Thoracic aorta (tissue), 2 donors: ENCODE measurements around the gene MYO15B. TPM values are rescaled to one million over a fixed set of nuclear protein-coding genes. Genes with fewer than 3 reads are reported as not detected.

ENCODE experiments used
- ATAC-seq: fragments of 150-250 bp; one replicate; pipeline ENCODE4 v1.8.0; 2017; ENCODE audit warnings: low read depth; ENCODE audit not compliant: insufficient number of reproducible peaks, low FRiP score
- DNase-seq: peaks from one replicate; pipeline ENCODE4 v3.0.0-alpha.2; 2020; ENCODE audit warnings: low spot score
- H3K27ac ChIP-seq, 2 donors: fragments of 200-600 bp; sonication (generic); 1 replicate in 1 of 2; 2 replicates in 1 of 2; pipeline ENCODE4 v1.5.1; 2016; ENCODE audit warnings: mild to moderate bottlenecking in 2 of 2, moderate library complexity in 2 of 2
- H3K27me3 ChIP-seq: fragments of 200-600 bp; sonication (generic); replicated peaks from 2 replicates; pipeline ENCODE4 v1.6.0; 2016; ENCODE audit warnings: mild to moderate bottlenecking; ENCODE audit not compliant: insufficient read depth
- H3K36me3 ChIP-seq: fragments of 200-600 bp; sonication (generic); one replicate; pipeline ENCODE4 v1.5.1; 2016
- H3K4me1 ChIP-seq, 2 donors: fragments of 200-600 bp; sonication (generic); 1 replicate in 1 of 2; 2 replicates in 1 of 2; pipeline versions ENCODE4 v1.5.1 to v1.6.0; 2016; ENCODE audit warnings: low read depth in 2 of 2, mild to moderate bottlenecking in 1 of 2; ENCODE audit not compliant: control insufficient read depth in 1 of 2
- H3K4me3 ChIP-seq: fragments of 200-600 bp; sonication (generic); 2 replicates; pipeline ENCODE4 v1.5.1; 2016; ENCODE audit warnings: mild to moderate bottlenecking
- H3K9me3 ChIP-seq: fragments of 200-600 bp; sonication (generic); 2 replicates; pipeline ENCODE4 v1.5.1; 2016
- CTCF ChIP-seq: fragments of 200-600 bp; sonication (generic); IDR thresholded peaks from one replicate; pipeline ENCODE4 v1.5.1; 2019; ENCODE audit warnings: antibody characterized with exemption
- total RNA-seq, 2 donors: library from RNA; depleted of rRNA; stranded (reverse); fragments of >200 nt; gene quantifications; one replicate each; pipeline versions ENCODE4 v1.1.0 to v1.2.3, GENCODE V29; 2016

Gene MYO15B
- total RNA-seq, 2 donors from 2014 or later: 103 to 151 TPM

GRCh38 chr17:75553295-75554110 is 34.1 kb upstream of the MYO15B start:
- Histone ChIP-seq H3K4me3 (no peak overlapping the region), H3K9me3 (no peaks in the 10 kb centered on the region), H3K27me3 (no peaks in the 10 kb centered on the region), H3K4me1 (peaks cover 0 to 11% of the 10 kb centered on the region in 2 donors), H3K27ac (no peak overlapping the region), H3K36me3 (no peaks in the 10 kb centered on the region)
- ATAC-seq: no peak
- no peak for DNase-seq
- no peak for TF ChIP-seq CTCF

- no peak for TF ChIP-seq CTCF
- no peak overlapping the region for H3K27ac ChIP-seq
- H3K4me1 ChIP-seq: peaks cover 0 to 11% of the 10 kb centered on the region in 2 donors
- H3K4me3 ChIP-seq: no peak overlapping the region
- DNase-seq (no peak), ATAC-seq (no peak)
- no peaks in the 10 kb centered on the region for H3K9me3 ChIP-seq
- no peaks in the 10 kb centered on the region for H3K27me3 ChIP-seq
- H3K36me3 ChIP-seq: no peaks in the 10 kb centered on the region
These were observed 31.9 kb upstream of the MYO15B start for GRCh38 chr17:75555679-75556153.

GRCh38 chr17:75557075-75557851 is 30.3 kb upstream of the MYO15B start:
- ATAC-seq: no peak
- no peak overlapping the region for H3K4me3 ChIP-seq
- no peaks in the 10 kb centered on the region for H3K9me3 ChIP-seq
- no peaks in the 10 kb centered on the region for H3K36me3 ChIP-seq
- no peak for TF ChIP-seq CTCF
- peaks cover 0 to 11% of the 10 kb centered on the region in 2 donors for H3K4me1 ChIP-seq
- no peak overlapping the region for H3K27ac ChIP-seq
- H3K27me3 ChIP-seq: no peaks in the 10 kb centered on the region
- no peak for DNase-seq

- Histone ChIP-seq H3K27me3 (no peaks in the 10 kb centered on the region), H3K4me3 (no peak overlapping the region), H3K27ac (no peak overlapping the region), H3K4me1 (peaks cover 0 to 7% of the 10 kb centered on the region in 2 donors), H3K9me3 (no peaks in the 10 kb centered on the region), H3K36me3 (no peaks in the 10 kb centered on the region)
- TF ChIP-seq CTCF: no peak
- DNase-seq: no peak
- no peak for ATAC-seq
These were observed 29.5 kb upstream of the MYO15B start for GRCh38 chr17:75557852-75558665.
